Measurements from ENCODE around the gene SNN. TPM values are rescaled to one million over a fixed set of nuclear protein-coding genes. Genes with fewer than 3 reads are reported as not detected.
A peak's percentile ranks its signal among the peaks of the same experiment; 100 is the strongest.

Gene SNN
- total RNA-seq, 2 donors from 2014 or later = 28.9 to 35.1 TPM

GRCh38 chr16:11668623-11669379, 546 bp downstream of the SNN start:
- Mint-ChIP-seq H3K27ac (no peak overlapping the region), H3K36me3 (ENCODE audit: low read depth) (no peaks in the 10 kb centered on the region), H3K4me3 (peak overlapping the region; percentile 72), H3K4me1 (peaks cover 23% of the 10 kb centered on the region), H3K27me3 (ENCODE audit: insufficient read depth) (no peaks in the 10 kb centered on the region), H3K9me3 (no peaks in the 10 kb centered on the region)
- Histone ChIP-seq H3K27ac (ENCODE audit: low read depth, low read length) (peak overlapping the region; percentile 89), H3K4me3 (ENCODE audit: low read length) (peak overlapping the region; percentile 83), H3K9me3 (ENCODE audit: control insufficient read depth, low read length) (no peaks in the 10 kb centered on the region), H3K36me3 (ENCODE audit: control insufficient read depth, insufficient read depth, low read length) (no peaks in the 10 kb centered on the region), H3K27me3 (ENCODE audit: control insufficient read depth, insufficient read depth, low read length, poor library complexity, severe bottlenecking) (no peaks in the 10 kb centered on the region), H3K4me1 (ENCODE audit: control insufficient read depth, insufficient read depth, low read length) (peaks cover 12% of the 10 kb centered on the region), H3K9ac (ENCODE audit: extremely low read depth, low read length, poor library complexity, severe bottlenecking) (peak overlapping the region; percentile 73)
- TF ChIP-seq, protein P1, sequence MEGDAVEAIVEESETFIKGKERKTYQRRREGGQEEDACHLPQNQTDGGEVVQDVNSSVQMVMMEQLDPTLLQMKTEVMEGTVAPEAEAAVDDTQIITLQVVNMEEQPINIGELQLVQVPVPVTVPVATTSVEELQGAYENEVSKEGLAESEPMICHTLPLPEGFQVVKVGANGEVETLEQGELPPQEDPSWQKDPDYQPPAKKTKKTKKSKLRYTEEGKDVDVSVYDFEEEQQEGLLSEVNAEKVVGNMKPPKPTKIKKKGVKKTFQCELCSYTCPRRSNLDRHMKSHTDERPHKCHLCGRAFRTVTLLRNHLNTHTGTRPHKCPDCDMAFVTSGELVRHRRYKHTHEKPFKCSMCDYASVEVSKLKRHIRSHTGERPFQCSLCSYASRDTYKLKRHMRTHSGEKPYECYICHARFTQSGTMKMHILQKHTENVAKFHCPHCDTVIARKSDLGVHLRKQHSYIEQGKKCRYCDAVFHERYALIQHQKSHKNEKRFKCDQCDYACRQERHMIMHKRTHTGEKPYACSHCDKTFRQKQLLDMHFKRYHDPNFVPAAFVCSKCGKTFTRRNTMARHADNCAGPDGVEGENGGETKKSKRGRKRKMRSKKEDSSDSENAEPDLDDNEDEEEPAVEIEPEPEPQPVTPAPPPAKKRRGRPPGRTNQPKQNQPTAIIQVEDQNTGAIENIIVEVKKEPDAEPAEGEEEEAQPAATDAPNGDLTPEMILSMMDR (conservative IDR thresholded peaks at IDR 0.05) = no peak
- WGBS, 2 experiments (ENCODE audit: insufficient coverage in 1 of 2, insufficient read length in 1 of 2) = 2 to 4% methylated on average over 16 to 97 of the region's 97 CpGs
- no peak for DNase-seq

GRCh38 chr16:11669380-11670146, 1.3 kb downstream of the SNN start:
- H3K36me3 Mint-ChIP-seq (ENCODE audit: low read depth) = no peaks in the 10 kb centered on the region
- peaks cover under 1% of the 10 kb centered on the region for H3K36me3 ChIP-seq (ENCODE audit: control insufficient read depth, insufficient read depth, low read length)
- H3K9me3 ChIP-seq (ENCODE audit: control insufficient read depth, low read length) = no peaks in the 10 kb centered on the region
- H3K4me1 Mint-ChIP-seq = peaks cover 23% of the 10 kb centered on the region
- no peak overlapping the region for H3K27ac ChIP-seq (ENCODE audit: low read depth, low read length)
- peaks cover 12% of the 10 kb centered on the region for H3K4me1 ChIP-seq (ENCODE audit: control insufficient read depth, insufficient read depth, low read length)
- WGBS, 2 experiments (ENCODE audit: insufficient coverage in 1 of 2, insufficient read length in 1 of 2) = 67 to 74% methylated on average over 16 to 22 of the region's 22 CpGs
- TF ChIP-seq, protein P1 (conservative IDR thresholded peaks at IDR 0.05) = no peak
- H3K27ac Mint-ChIP-seq = peak overlapping the region; percentile 48
- peak overlapping the region; percentile 83 for H3K4me3 ChIP-seq (ENCODE audit: low read length)
- peak overlapping the region; percentile 72 for H3K4me3 Mint-ChIP-seq
- peak; percentile 70 for DNase-seq
- H3K27me3 Mint-ChIP-seq (ENCODE audit: insufficient read depth) = no peaks in the 10 kb centered on the region
- no peaks in the 10 kb centered on the region for H3K9me3 Mint-ChIP-seq
- H3K27me3 ChIP-seq (ENCODE audit: control insufficient read depth, insufficient read depth, low read length, poor library complexity, severe bottlenecking) = no peaks in the 10 kb centered on the region
- peak overlapping the region; percentile 73 for H3K9ac ChIP-seq (ENCODE audit: extremely low read depth, low read length, poor library complexity, severe bottlenecking)

DNA sequence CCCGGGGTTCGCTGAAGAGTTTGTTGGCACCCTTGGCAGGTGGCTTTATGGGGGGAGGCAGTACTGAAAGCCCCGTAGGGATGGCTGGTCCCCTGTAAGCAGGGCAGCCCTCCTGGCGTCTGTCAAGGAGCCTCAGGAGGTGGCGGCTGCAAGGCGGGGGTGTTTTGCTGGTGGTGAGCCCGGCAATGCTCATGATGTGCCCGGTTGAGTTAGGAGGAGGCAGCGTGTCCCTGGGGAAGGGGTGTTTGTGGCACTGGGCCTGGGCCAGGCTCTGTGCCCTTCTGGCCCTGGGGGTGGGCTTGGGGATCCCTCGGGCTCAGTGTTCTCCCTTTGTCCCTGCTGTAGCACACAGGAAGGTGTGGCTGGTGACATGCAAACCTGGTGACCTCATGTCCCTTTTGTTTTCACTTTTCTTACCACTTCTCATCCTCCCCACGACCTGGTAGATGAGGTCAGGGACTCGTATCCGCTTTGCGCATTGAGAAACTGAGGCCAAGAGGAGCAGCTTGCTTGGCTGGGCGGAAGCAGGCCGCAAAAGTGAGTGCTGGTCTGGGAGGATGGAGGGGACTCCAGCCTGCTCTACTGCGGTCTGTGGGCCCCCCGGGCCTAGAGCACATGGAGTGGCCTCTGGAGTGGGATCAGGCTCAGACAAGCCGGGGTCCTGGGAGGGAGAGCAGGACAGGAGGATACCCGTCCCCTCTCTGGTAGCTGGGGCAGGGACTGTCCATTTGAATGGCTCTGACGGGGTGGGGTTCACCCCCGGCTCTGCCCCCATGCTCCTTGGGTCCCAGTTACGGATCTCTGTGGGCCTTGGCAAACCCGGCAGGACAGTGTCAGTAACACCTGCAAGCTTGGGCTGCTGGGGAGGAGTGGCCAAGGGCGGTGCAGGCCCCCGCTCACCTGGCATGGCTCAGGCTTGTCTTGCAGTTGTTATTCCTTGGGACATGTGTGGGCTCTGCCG, 2.2 kb downstream of the SNN start:
- Histone ChIP-seq H3K9me3 (ENCODE audit: control insufficient read depth, low read length) (no peaks in the 10 kb centered on the region), H3K36me3 (ENCODE audit: control insufficient read depth, insufficient read depth, low read length) (peaks cover 4% of the 10 kb centered on the region), H3K4me1 (ENCODE audit: control insufficient read depth, insufficient read depth, low read length) (peaks cover 12% of the 10 kb centered on the region), H3K27me3 (ENCODE audit: control insufficient read depth, insufficient read depth, low read length, poor library complexity, severe bottlenecking) (no peaks in the 10 kb centered on the region), H3K27ac (ENCODE audit: low read depth, low read length) (no peak overlapping the region), H3K4me3 (ENCODE audit: low read length) (peak overlapping the region; percentile 83), H3K9ac (ENCODE audit: extremely low read depth, low read length, poor library complexity, severe bottlenecking) (no peak overlapping the region)
- 79 to 82% methylated on average over 14 to 27 of the region's 27 CpGs for WGBS, 2 experiments (ENCODE audit: insufficient coverage in 1 of 2, insufficient read length in 1 of 2)
- DNase-seq = peak; percentile 50
- peaks cover under 1% of the 10 kb centered on the region for H3K36me3 Mint-ChIP-seq (ENCODE audit: low read depth)
- no peaks in the 10 kb centered on the region for H3K9me3 Mint-ChIP-seq
- no peaks in the 10 kb centered on the region for H3K27me3 Mint-ChIP-seq (ENCODE audit: insufficient read depth)
- H3K4me1 Mint-ChIP-seq = peaks cover 21% of the 10 kb centered on the region
- peak overlapping the region; percentile 72 for H3K4me3 Mint-ChIP-seq
- TF ChIP-seq, protein P1 (conservative IDR thresholded peaks at IDR 0.05) = no peak
- peak overlapping the region; percentile 58 for H3K27ac Mint-ChIP-seq

All from endodermal cell (in vitro differentiated cells).